ENCODE results near the gene MOCS3.

MOCS3 gene

DNA sequence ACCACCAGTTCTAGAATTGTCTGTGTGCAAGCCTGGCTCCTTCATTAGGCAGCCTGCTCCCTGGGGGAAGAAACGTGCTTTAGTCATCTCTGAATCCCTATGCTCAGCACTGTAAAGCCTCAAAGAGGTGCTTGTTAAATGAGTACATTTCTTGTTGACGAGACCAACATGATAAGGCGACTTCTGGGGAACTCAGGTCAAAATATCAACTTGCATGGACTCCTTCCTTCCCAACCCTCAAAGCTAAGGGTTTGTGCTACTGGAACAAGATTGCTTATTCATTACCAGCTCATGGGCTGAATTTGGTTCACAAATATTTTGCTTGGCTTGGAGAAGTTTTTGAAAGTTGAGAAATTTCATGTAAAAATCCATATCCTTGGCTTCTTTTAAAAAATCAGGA, 53.7 kb downstream of the MOCS3 start:
- TF ChIP-seq, protein P1, sequence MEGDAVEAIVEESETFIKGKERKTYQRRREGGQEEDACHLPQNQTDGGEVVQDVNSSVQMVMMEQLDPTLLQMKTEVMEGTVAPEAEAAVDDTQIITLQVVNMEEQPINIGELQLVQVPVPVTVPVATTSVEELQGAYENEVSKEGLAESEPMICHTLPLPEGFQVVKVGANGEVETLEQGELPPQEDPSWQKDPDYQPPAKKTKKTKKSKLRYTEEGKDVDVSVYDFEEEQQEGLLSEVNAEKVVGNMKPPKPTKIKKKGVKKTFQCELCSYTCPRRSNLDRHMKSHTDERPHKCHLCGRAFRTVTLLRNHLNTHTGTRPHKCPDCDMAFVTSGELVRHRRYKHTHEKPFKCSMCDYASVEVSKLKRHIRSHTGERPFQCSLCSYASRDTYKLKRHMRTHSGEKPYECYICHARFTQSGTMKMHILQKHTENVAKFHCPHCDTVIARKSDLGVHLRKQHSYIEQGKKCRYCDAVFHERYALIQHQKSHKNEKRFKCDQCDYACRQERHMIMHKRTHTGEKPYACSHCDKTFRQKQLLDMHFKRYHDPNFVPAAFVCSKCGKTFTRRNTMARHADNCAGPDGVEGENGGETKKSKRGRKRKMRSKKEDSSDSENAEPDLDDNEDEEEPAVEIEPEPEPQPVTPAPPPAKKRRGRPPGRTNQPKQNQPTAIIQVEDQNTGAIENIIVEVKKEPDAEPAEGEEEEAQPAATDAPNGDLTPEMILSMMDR (IDR thresholded peaks at IDR 0.05; ENCODE audit: control extremely low read depth, extremely low read depth, low read depth, missing control alignments): no peak
- CTCF ChIA-PET: interaction anchor here (0.9 to 1.2 kb wide), 2 partner anchors 14 to 31 kb away, joined by 3 to 4 read pairs; no protein-coding TSS in a partner anchor
- POLR2A ChIA-PET: no interaction called here
- DNase-seq (ENCODE audit: extremely low spot score): no peak
